BLaER1 (cell line): Measurements from ENCODE around the gene POLE.

ENCODE experiments used
- H3K27ac ChIP-seq: shearing (Covaris generic); formaldehyde crosslinking; 2 replicates; pipeline ENCODE4 v1.8.1; 2022
- H3K27me3 ChIP-seq: shearing (Covaris generic); formaldehyde crosslinking; 2 replicates; pipeline ENCODE4 v1.8.1; 2022
- H3K36me3 ChIP-seq: shearing (Covaris generic); formaldehyde crosslinking; 2 replicates; pipeline ENCODE4 v1.8.1; 2022
- H3K4me1 ChIP-seq: shearing (Covaris generic); formaldehyde crosslinking; 2 replicates; pipeline ENCODE4 v1.8.1; 2022
- H3K4me2 ChIP-seq: shearing (Covaris generic); formaldehyde crosslinking; 2 replicates; pipeline ENCODE4 v1.8.1; 2022
- H3K4me3 ChIP-seq: shearing (Covaris generic); formaldehyde crosslinking; 2 replicates; pipeline ENCODE4 v1.8.1; 2022
- H3K9ac ChIP-seq: shearing (Covaris generic); formaldehyde crosslinking; 2 replicates; pipeline ENCODE4 v1.8.1; 2022
- H3K9me3 ChIP-seq: shearing (Covaris generic); formaldehyde crosslinking; 2 replicates; pipeline ENCODE4 v1.8.1; 2022
- H4K20me1 ChIP-seq: shearing (Covaris generic); formaldehyde crosslinking; 2 replicates; pipeline ENCODE4 v1.8.1; 2022
- Cebpa-rat ChIP-seq: shearing (Covaris generic); IDR thresholded peaks from 2 replicates; pipeline ENCODE4 v1.8.1; 2022

The POLE gene

GRCh38 chr12:132584429-132584828 lies 102.7 kb downstream of the POLE start:
- Histone ChIP-seq H3K4me2 (no peak overlapping the region), H4K20me1 (peaks cover 64% of the 10 kb centered on the region), H3K9me3 (no peaks in the 10 kb centered on the region), H3K27me3 (no peaks in the 10 kb centered on the region), H3K27ac (no peak overlapping the region), H3K36me3 (peaks cover 55% of the 10 kb centered on the region), H3K4me1 (no peaks in the 10 kb centered on the region), H3K4me3 (no peak overlapping the region), H3K9ac (no peak overlapping the region)
- TF ChIP-seq Cebpa-rat, result no peak

- Histone ChIP-seq H4K20me1 (peaks cover 71% of the 10 kb centered on the region), H3K36me3 (peaks cover 62% of the 10 kb centered on the region), H3K9ac (no peak overlapping the region), H3K27me3 (no peaks in the 10 kb centered on the region), H3K27ac (no peak overlapping the region), H3K9me3 (no peaks in the 10 kb centered on the region), H3K4me3 (no peak overlapping the region), H3K4me2 (no peak overlapping the region), H3K4me1 (no peaks in the 10 kb centered on the region)
- TF ChIP-seq Cebpa-rat, result no peak
These were observed 103.4 kb downstream of the POLE start for GRCh38 chr12:132583736-132584135.

DNA sequence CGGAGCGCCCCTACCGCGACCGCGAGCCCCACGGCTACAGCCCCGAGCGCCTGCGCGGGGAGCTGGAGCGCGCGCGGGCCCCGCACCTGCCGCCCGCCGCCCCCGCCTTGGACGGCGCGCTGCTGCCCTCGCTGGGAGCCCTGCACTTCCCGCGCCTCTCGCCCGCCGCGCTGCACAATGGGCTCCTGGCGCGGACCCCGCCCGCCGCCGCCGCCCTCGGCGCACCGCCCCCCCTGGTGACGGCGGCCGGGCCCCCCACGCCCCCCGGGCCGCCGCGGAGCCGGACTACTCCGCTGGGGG lies 103.8 kb downstream of the POLE start:
- Histone ChIP-seq H3K4me3 (no peak overlapping the region), H3K4me2 (no peak overlapping the region), H3K9ac (no peak overlapping the region), H3K36me3 (peaks cover 66% of the 10 kb centered on the region), H3K4me1 (no peaks in the 10 kb centered on the region), H3K27me3 (no peaks in the 10 kb centered on the region), H3K27ac (no peak overlapping the region), H3K9me3 (no peaks in the 10 kb centered on the region), H4K20me1 (peaks cover 75% of the 10 kb centered on the region)
- no peak for TF ChIP-seq Cebpa-rat

- H3K9me3 ChIP-seq, result no peaks in the 10 kb centered on the region
- peaks cover 81% of the 10 kb centered on the region for H4K20me1 ChIP-seq
- TF ChIP-seq Cebpa-rat, result no peak
- H3K9ac ChIP-seq, result no peak overlapping the region
- H3K4me2 ChIP-seq, result no peak overlapping the region
- H3K36me3 ChIP-seq, result peaks cover 72% of the 10 kb centered on the region
- no peak overlapping the region for H3K27ac ChIP-seq
- H3K4me3 ChIP-seq, result no peak overlapping the region
- H3K4me1 ChIP-seq, result no peaks in the 10 kb centered on the region
- H3K27me3 ChIP-seq, result no peaks in the 10 kb centered on the region
These were observed 104.3 kb downstream of the POLE start for GRCh38 chr12:132582582-132583410.

DNA sequence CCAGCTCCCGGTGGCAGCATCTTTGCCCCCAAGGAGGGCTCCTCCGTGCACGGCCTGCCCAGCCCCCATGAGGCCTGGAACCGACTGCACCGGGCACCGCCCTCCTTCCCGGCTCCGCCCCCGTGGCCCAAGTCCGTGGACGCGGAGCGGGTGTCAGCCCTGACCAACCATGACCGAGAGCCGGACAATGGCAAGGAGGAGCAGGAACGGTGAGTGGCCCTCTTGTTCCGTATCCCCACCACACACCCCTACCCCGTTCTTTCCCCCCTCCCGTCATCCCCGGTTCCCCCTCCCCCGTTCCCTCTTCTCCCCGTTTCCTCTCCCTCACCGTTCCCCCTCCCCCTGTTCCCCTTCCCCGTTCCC lies 105.1 kb downstream of the POLE start:
- Histone ChIP-seq H3K9me3 (no peaks in the 10 kb centered on the region), H3K4me3 (no peak overlapping the region), H3K27me3 (no peaks in the 10 kb centered on the region), H3K4me2 (no peak overlapping the region), H3K27ac (no peak overlapping the region), H3K9ac (no peak overlapping the region), H3K4me1 (0 out of 2 replicates have a peak, but pooled peaks cover under 1% of the 10 kb centered on the region), H4K20me1 (peaks cover 88% of the 10 kb centered on the region), H3K36me3 (peaks cover 79% of the 10 kb centered on the region)
- TF ChIP-seq Cebpa-rat, result no peak

DNA sequence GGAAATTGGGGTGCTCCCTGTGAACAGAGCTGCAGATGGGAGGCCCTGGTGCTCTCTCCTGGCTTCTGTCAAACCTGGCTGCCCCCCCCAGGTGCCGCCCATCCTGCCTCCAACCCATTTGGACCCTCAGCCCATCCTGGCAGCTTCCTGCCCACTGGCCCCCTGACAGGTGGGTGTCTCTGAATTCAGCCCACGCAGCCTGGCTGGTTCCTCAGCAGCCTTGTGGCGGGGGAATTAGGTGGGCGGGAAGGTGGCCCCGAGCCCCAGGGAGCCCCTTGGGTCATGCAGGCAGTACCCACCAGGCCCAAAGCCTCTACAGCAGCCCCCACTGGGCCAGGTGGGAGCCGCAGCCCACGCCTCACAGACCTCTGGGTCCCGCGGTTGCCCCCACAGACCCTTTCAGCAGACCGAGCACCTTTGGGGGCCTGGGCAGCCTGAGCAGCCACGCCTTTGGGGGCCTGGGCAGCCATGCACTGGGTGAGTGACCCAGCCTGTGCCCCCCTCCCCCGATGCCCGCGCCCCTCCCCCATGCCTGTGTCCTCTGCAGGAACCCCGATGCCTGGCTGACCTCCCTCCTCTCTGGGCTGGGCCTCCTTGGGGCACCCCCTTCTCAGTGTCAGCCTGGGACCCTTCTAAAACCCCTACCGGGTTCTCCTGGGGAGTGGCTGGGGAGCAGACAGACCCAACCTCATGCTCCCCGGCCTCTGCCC lies 105.6 kb downstream of the POLE start:
- Histone ChIP-seq H3K9me3 (no peaks in the 10 kb centered on the region), H3K4me2 (no peak overlapping the region), H3K9ac (no peak overlapping the region), H4K20me1 (peaks cover 94% of the 10 kb centered on the region), H3K4me3 (no peak overlapping the region), H3K4me1 (0 out of 2 replicates have a peak, but pooled peaks cover 6% of the 10 kb centered on the region), H3K27ac (no peak overlapping the region), H3K27me3 (no peaks in the 10 kb centered on the region), H3K36me3 (peaks cover 85% of the 10 kb centered on the region)
- TF ChIP-seq Cebpa-rat, result no peak

DNA sequence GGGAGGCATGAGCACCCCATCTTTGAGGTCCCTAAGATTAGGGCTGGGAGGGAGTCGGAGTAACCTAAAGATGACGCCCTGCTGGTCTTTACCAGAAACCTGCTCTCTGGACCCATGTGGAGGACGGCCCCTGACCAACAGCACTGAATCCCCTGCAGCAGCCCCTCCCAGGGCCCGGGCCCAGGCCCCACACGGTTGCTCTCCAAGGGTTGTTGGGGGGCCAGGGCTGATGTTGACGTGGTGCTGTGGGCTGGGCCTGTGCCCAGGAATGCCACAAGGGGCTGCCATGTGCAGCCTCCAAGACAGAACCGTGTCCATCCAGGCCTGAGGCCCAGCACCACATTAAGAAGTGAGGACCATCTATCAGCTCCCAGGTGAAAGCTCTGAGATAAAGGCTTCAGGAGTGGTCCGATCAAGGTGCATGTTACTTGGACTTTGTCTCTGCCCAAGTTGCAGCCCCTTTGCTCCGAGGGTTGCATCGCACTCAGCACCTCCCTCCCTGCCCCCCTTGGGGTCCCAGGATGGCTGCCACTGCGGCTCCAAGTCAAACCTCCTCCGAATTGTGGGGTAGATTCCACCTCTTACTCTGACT lies 106.3 kb downstream of the POLE start:
- H3K27me3 ChIP-seq, result no peaks in the 10 kb centered on the region

GRCh38 chr12:132579744-132580143 lies 107.4 kb downstream of the POLE start:
- peaks cover 98% of the 10 kb centered on the region for H4K20me1 ChIP-seq
- peaks cover 99% of the 10 kb centered on the region for H3K36me3 ChIP-seq
- H3K27ac ChIP-seq, result no peak overlapping the region
- no peaks in the 10 kb centered on the region for H3K9me3 ChIP-seq
- H3K9ac ChIP-seq, result no peak overlapping the region
- no peak for TF ChIP-seq Cebpa-rat
- H3K27me3 ChIP-seq, result no peaks in the 10 kb centered on the region
- H3K4me3 ChIP-seq, result no peak overlapping the region
- H3K4me1 ChIP-seq, result peaks cover 12% of the 10 kb centered on the region; the same call in 1 of the 2 replicates
- H3K4me2 ChIP-seq, result no peak overlapping the region

More for the DNA sequence above, 106.3 kb downstream of the POLE start:
- no peak overlapping the region for H3K4me2 ChIP-seq
- H3K36me3 ChIP-seq, result peaks cover 92% of the 10 kb centered on the region
- peaks cover 98% of the 10 kb centered on the region for H4K20me1 ChIP-seq
- H3K4me1 ChIP-seq, result peaks cover 8% of the 10 kb centered on the region; the same call in 1 of the 2 replicates
- no peak overlapping the region for H3K27ac ChIP-seq
- H3K9ac ChIP-seq, result no peak overlapping the region
- TF ChIP-seq Cebpa-rat, result no peak
- H3K4me3 ChIP-seq, result no peak overlapping the region
- H3K9me3 ChIP-seq, result no peaks in the 10 kb centered on the region

DNA sequence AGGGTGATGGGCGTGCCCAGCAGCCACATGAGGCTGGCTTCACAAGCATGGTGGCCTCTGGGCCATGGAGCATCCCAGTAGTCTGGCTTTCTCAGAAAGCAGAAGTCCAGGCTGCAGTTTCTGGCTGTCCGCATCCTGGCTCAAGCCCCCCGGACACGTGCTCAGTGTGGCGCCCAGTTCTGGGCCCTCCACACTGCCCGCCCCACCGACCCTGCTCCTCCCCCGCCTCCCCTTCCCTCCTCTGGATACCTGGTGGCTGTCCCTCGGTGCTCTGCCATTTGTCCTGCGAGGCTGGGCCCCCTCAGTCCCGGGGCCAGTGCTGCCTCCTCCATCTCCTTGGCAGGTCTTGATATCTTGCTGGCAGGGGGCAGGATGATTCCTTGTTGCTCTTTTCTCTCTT lies 108.3 kb downstream of the POLE start:
- Histone ChIP-seq H3K4me3 (no peak overlapping the region), H3K27ac (no peak overlapping the region), H3K36me3 (peaks cover 99% of the 10 kb centered on the region), H4K20me1 (peaks cover 98% of the 10 kb centered on the region), H3K9me3 (no peaks in the 10 kb centered on the region), H3K4me1 (peaks cover 12% of the 10 kb centered on the region; the same call in 1 of the 2 replicates), H3K9ac (no peak overlapping the region), H3K27me3 (no peaks in the 10 kb centered on the region), H3K4me2 (no peak overlapping the region)
- no peak for TF ChIP-seq Cebpa-rat

GRCh38 chr12:132578118-132578517 lies 109.0 kb downstream of the POLE start:
- no peak overlapping the region for H3K9ac ChIP-seq
- H3K27me3 ChIP-seq, result no peaks in the 10 kb centered on the region
- no peak for TF ChIP-seq Cebpa-rat
- no peaks in the 10 kb centered on the region for H3K9me3 ChIP-seq
- H4K20me1 ChIP-seq, result peaks cover 98% of the 10 kb centered on the region
- peaks cover 99% of the 10 kb centered on the region for H3K36me3 ChIP-seq
- H3K4me2 ChIP-seq, result no peak overlapping the region
- no peak overlapping the region for H3K27ac ChIP-seq
- peaks cover 12% of the 10 kb centered on the region; the same call in 1 of the 2 replicates for H3K4me1 ChIP-seq
- no peak overlapping the region for H3K4me3 ChIP-seq
